Fibroblast of lung (primary cell): ENCODE results near the gene MLXIPL.

ENCODE experiments used
- EZH2 ChIP-seq: IDR thresholded peaks from 2 replicates; pipeline ENCODE4 v1.5.1; 2012; ENCODE audit warnings: low read length, control low read depth, mild to moderate bottlenecking; ENCODE audit errors: missing control alignments
- TF ChIP-seq, protein P1 (sequence below), 2 donors: IDR thresholded peaks in 1 of 2; conservative IDR thresholded peaks in 1 of 2; 1 replicate in 1 of 2; 2 replicates in 1 of 2; pipeline ENCODE4 v1.5.1; 2011 to 2012; ENCODE audit warnings: low read length in 2 of 2, control low read depth in 1 of 2, inconsistent platforms in 1 of 2, low read depth in 1 of 2, mild to moderate bottlenecking in 1 of 2

- TF ChIP-seq, protein P1, sequence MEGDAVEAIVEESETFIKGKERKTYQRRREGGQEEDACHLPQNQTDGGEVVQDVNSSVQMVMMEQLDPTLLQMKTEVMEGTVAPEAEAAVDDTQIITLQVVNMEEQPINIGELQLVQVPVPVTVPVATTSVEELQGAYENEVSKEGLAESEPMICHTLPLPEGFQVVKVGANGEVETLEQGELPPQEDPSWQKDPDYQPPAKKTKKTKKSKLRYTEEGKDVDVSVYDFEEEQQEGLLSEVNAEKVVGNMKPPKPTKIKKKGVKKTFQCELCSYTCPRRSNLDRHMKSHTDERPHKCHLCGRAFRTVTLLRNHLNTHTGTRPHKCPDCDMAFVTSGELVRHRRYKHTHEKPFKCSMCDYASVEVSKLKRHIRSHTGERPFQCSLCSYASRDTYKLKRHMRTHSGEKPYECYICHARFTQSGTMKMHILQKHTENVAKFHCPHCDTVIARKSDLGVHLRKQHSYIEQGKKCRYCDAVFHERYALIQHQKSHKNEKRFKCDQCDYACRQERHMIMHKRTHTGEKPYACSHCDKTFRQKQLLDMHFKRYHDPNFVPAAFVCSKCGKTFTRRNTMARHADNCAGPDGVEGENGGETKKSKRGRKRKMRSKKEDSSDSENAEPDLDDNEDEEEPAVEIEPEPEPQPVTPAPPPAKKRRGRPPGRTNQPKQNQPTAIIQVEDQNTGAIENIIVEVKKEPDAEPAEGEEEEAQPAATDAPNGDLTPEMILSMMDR (conservative IDR thresholded peaks at IDR 0.05 in 1 of 2, IDR thresholded peaks at IDR 0.05 in 1 of 2; ENCODE audit: low read depth in 1 of 2, low read length in 2 of 2) = no peak
- TF ChIP-seq EZH2 = no peak
Observed at GRCh38 chr7:73586911-73587310, 37.4 kb downstream of the MLXIPL start.
